H1 (cell line): Measurements from ENCODE around the gene PLIN1. TPM values are rescaled to one million over a fixed set of nuclear protein-coding genes. Genes with fewer than 3 reads are reported as not detected.

Experiments
- BRCA1 ChIP-seq: IDR thresholded peaks from 2 replicates; pipeline ENCODE4 v1.6.1; 2012; ENCODE audit warnings: low read depth, low read length, improper control_type of control experiment
- EP300 ChIP-seq, 2 experiments: IDR thresholded peaks; 1 replicate in 1 of 2; 2 replicates in 1 of 2; pipeline ENCODE4 v1.6.1; 2011 to 2012; ENCODE audit warnings: low read depth in 2 of 2, low read length in 2 of 2, mild to moderate bottlenecking in 2 of 2, borderline replicate concordance in 1 of 2, inconsistent platforms in 1 of 2, moderate library complexity in 1 of 2
- polyA plus RNA-seq, 7 experiments: library from polyadenylated mRNA; depleted of rRNA in 3 of 7; stranded (reverse) in 5 of 7; unstranded in 2 of 7; fragments of >200 nt in 5 of 7; fragments of 200-250 nt in 2 of 7; gene quantifications; 1 replicate in 5 of 7; 2 replicates in 1 of 7; 4 replicates in 1 of 7; pipeline versions ENCODE4 v1.2.1 to v1.2.3, GENCODE V29; 2011 to 2013; ENCODE audit warnings: missing spikeins in 2 of 7, mixed read lengths in 2 of 7
- total RNA-seq: library from RNA; stranded (reverse); fragmentation: NEBNext Ultra II Directional; extraction: Animal tissue kit (Norgen Biotek cat#: 25700); gene quantifications from 2 replicates; pipeline ENCODE4 v1.2.1, GENCODE V29; 2021

PLIN1 gene
- total and polyA plus RNA-seq, 2 of the 8 experiments (the other 6 are each of a cell fraction or from before 2014, with no cell fraction given) = 0.33 TPM; not detected in 1

DNA sequence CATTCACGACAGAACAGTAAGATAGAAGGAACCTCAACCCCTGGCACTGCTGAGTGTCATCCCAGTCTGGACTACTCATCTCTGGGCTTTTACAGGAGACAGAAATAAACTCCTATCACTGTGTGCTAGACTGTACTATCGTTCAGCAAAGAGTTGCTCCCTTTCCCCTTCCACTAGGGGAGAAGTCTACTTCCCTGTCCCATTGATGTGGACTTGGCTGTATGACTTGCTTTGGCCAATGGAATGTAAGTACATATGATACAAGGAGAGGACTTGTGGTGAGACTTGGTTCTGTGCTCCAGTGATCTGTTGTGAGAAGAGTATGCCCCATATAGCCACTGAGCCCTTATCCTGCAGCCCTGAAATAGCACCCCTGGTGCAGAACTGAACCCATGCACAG lies 18.6 kb downstream of the PLIN1 start (continued):
- TF ChIP-seq EP300 (IDR thresholded peaks at IDR 0.05; ENCODE audit: borderline replicate concordance in 1 of 2, low read depth in 2 of 2, low read length in 2 of 2) = no peak
- TF ChIP-seq BRCA1 = no peak
- TF ChIP-seq, all 59 proteins: peak for 0
